Measurements from ENCODE around the gene IGFBP6. TPM values are rescaled to one million over a fixed set of nuclear protein-coding genes. Genes with fewer than 3 reads are reported as not detected.
A peak's percentile ranks its signal among the peaks of the same experiment; 100 is the strongest.
"Not testable (repeated sequence)": the region's sequence is repeated elsewhere in the genome, so short reads cannot be mapped to it uniquely, and the experiment has no call there.

IGFBP6 gene
- total RNA-seq, 2 experiments from 2014 or later: 2.0 to 2.3 TPM

DNA sequence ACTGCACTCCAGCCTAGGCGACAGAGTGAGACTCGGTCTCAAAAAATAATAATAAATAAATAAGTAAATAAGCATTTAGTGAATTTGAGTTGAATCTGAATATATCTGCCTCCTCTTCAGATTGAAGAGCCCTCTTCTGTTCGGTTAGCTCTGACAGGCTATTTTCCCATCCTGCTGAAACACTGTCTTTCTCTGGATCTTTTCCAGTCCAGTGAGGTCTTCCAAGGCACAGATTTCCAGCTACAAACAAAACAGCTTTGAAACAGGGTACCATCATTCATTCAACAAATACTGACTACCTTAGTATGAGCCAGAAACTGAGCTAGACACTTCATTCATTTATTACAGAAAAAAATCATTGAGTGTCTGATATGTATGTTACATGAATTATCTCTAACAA lies 11.1 kb upstream of the IGFBP6 start:
- POLR2A ChIA-PET: no interaction called here
- DNase-seq: no peak
- ATAC-seq (ENCODE audit: low read depth): no peak
- H3K9me3 Mint-ChIP-seq: no peaks in the 10 kb centered on the region
- H3K4me1 Mint-ChIP-seq: no peaks in the 10 kb centered on the region
- H3K4me3 Mint-ChIP-seq: no peak overlapping the region
- H3K27ac Mint-ChIP-seq: no peak overlapping the region
- no peaks in the 10 kb centered on the region for H3K36me3 Mint-ChIP-seq
- peaks cover 22% of the 10 kb centered on the region for H3K27me3 Mint-ChIP-seq

DNA sequence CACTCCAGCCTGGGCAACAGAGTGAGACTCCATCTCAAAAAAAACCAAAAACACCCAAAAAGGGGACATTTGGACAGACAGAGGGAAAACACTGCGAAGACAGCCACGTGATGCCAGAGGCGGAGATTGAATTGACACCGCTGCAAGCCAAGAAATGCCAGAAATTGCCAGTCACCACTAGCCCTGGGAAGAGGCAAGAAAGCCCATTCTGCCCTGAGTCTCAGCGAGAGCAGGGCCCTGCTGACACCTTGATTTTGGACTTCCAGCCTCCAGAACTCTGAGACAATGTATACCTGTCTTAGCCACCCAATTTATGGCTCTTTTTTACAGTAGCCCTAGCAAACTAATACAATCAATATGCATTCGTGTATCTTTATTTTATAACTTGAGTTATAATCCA lies 7.4 kb upstream of the IGFBP6 start:
- Mint-ChIP-seq H3K4me3 (no peak overlapping the region), H3K27ac (no peak overlapping the region), H3K4me1 (peaks cover 12% of the 10 kb centered on the region), H3K36me3 (no peaks in the 10 kb centered on the region), H3K27me3 (peaks cover 24% of the 10 kb centered on the region), H3K9me3 (no peaks in the 10 kb centered on the region)
- DNase-seq (no peak), ATAC-seq (ENCODE audit: low read depth) (no peak)
- POLR2A ChIA-PET: interaction anchor here (1.3 kb wide), 1 partner anchor 11 kb away, joined by 7 read pairs; the partner anchor contains the start of gene SPRYD3

DNA sequence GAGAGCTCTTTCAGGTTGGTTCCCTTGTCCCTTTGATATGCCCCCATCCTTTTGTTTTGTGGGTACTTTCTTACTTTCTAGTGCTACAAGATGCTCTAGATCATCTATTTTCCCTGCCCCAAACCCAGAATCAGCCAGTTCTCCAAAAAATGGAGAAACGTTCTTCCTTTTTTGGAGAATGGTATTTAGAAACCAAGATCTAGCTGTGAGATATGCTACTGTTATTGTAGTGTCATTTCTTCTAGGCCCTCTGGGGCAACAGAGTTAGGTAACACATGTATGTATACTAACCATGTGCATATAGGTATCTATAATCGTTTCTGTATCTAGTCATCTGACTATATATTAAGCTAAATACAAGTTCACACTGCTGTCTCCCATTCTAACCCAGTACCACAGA lies 6.9 kb upstream of the IGFBP6 start:
- no peaks in the 10 kb centered on the region for H3K36me3 Mint-ChIP-seq
- H3K4me1 Mint-ChIP-seq: peaks cover 12% of the 10 kb centered on the region
- POLR2A ChIA-PET: interaction anchor here (1.3 kb wide), 1 partner anchor 12 kb away, joined by 7 read pairs; the partner anchor contains the start of gene SPRYD3
- ATAC-seq (ENCODE audit: low read depth) (no peak), DNase-seq (no peak)
- no peak overlapping the region for H3K27ac Mint-ChIP-seq
- H3K27me3 Mint-ChIP-seq: peaks cover 22% of the 10 kb centered on the region
- no peaks in the 10 kb centered on the region for H3K9me3 Mint-ChIP-seq
- H3K4me3 Mint-ChIP-seq: no peak overlapping the region

DNA sequence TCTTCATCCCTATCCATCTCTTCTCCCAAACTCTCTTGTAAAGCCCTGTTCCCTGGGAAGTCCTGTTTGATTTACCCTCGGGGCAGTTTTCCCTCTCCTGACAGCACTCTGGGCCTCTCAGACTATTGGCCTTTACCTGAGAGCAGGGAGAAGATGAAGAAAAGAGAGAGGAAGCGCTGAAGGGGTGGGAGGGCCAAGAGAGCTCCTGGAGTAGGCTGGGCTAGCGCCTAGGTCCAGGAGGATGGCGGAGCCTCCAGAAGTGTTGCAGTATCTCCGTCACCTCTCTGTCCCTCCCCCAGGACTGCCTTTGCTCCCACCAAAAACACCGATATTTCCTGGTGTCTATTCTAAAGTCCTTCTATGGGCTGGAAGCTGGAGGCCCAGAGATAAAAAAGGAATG lies 5.7 kb upstream of the IGFBP6 start:
- no peak overlapping the region for H3K4me3 Mint-ChIP-seq
- no peaks in the 10 kb centered on the region for H3K9me3 Mint-ChIP-seq
- no peak overlapping the region for H3K27ac Mint-ChIP-seq
- no peak for ATAC-seq (ENCODE audit: low read depth)
- peaks cover 19% of the 10 kb centered on the region for H3K4me1 Mint-ChIP-seq
- POLR2A ChIA-PET: no interaction called here
- no peak for DNase-seq
- no peaks in the 10 kb centered on the region for H3K36me3 Mint-ChIP-seq
- H3K27me3 Mint-ChIP-seq: peaks cover 18% of the 10 kb centered on the region

DNA sequence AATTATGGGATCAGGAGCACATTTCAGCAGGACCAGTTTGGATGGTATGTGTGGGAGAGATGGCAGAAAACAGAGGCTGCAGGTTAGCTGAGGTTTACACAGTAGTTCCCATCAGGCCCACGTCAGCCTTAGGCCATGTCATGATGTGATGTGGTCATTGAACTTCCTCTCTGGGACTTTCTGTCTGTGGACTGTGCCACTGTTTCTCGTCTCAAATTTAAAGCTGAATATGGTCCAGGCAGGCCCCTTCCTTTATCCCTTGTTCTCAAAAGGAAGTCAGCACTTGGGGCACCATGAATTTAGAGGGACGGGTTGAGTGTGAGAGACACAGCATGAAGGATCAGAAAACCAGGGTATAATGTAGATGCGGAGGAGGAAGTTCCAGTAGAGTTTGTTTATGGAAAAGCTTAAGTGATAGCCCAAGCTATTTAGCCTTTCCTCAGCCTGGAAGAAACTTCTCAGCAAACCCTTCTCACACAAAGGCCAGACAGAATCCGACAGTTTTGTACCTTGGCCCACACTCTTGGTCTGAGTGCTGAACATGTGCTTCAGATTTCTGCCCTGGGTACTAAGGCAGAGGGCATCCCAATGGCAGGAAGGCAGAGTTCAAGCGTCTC lies 3.6 kb upstream of the IGFBP6 start:
- ATAC-seq (ENCODE audit: low read depth) (peak; percentile 25), DNase-seq (no peak)
- H3K27me3 Mint-ChIP-seq: peaks cover 12% of the 10 kb centered on the region
- peak overlapping the region; percentile 30 for H3K27ac Mint-ChIP-seq
- H3K4me3 Mint-ChIP-seq: no peak overlapping the region
- H3K4me1 Mint-ChIP-seq: peaks cover 33% of the 10 kb centered on the region
- no peaks in the 10 kb centered on the region for H3K9me3 Mint-ChIP-seq
- POLR2A ChIA-PET: interaction anchor here (0.6 to 1.8 kb wide), 2 partner anchors 11 to 15 kb away, joined by 4 to 7 read pairs; partner anchors contain the start of gene SPRYD3
- H3K36me3 Mint-ChIP-seq: no peaks in the 10 kb centered on the region

DNA sequence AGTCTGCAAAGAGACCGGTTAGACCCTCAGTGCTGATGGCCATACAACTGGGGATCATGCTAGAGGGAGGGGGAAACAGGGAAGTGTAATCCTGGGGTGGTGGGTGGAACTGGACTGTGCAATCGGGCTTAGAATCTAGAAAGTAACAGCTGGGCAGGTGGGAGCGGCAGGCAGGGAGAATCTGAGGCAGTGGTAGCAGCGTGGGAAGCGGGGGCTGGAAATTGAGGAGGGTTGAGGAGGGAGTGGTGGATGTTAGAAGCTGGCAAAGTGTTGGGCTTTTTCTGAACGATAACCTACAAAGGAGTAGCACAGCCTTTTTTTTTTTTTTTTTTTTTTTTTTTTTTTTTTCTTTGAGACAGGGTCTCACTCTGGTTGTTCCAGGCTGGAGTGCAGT lies 3.1 kb upstream of the IGFBP6 start:
- DNase-seq (peak; percentile 14), ATAC-seq (ENCODE audit: low read depth) (no peak)
- H3K4me3 Mint-ChIP-seq: no peak overlapping the region
- H3K4me1 Mint-ChIP-seq: peaks cover 38% of the 10 kb centered on the region
- no peaks in the 10 kb centered on the region for H3K36me3 Mint-ChIP-seq
- POLR2A ChIA-PET: interaction anchor here (0.6 to 1.8 kb wide), 3 partner anchors 15 to 229 kb away, joined by 3 to 7 read pairs (median 3); partner anchors contain the start of gene SPRYD3
- H3K27ac Mint-ChIP-seq: no peak overlapping the region
- no peaks in the 10 kb centered on the region for H3K9me3 Mint-ChIP-seq
- peaks cover 12% of the 10 kb centered on the region for H3K27me3 Mint-ChIP-seq

DNA sequence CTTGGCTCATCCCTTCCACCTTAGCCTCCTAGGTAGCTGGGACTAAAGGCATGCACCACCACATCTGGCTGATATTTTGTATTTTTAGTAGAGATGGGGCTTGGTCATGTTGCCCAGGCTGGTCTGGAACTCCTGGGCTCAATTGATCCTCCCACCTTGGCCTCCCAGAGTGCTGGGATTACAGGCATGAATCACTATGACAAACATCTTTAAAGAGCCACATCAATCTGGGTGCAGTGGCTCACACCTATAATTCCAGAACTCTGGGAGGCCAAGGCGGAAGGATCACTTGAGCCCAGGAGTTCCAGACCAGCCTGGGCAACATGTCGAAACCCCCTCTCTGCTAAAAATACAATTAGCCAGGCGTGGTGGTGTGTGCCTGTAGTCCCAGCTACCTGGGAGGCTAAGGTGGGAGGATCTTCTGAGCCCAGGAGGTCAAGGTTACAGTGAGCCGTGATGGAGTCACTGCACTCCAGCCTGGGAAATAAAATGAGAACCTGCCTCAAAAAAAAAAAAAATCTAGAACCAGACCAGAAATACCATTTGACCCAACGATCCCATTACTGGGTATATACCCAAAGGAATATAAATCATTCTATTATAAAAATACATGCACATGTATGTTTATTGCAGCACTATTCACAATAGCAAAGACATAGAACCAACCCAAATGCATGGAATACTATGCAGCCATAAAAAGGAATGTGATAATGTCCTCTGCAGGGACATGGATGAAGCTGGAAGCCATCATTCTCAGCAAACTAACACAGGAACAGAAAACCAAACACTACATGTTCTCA lies 2.5 kb upstream of the IGFBP6 start:
- not testable (repeated sequence) for H3K4me3 Mint-ChIP-seq; H3K27ac Mint-ChIP-seq; ATAC-seq (ENCODE audit: low read depth); H3K36me3 Mint-ChIP-seq; H3K9me3 Mint-ChIP-seq
- Mint-ChIP-seq H3K27me3 (peaks cover 12% of the 10 kb centered on the region), H3K4me1 (peaks cover 39% of the 10 kb centered on the region)
- POLR2A ChIA-PET: interaction anchor here (0.6 to 1.8 kb wide), 3 partner anchors 16 to 228 kb away, joined by 3 to 7 read pairs (median 3); partner anchors contain the start of gene SPRYD3
- DNase-seq: peak; percentile 15

DNA sequence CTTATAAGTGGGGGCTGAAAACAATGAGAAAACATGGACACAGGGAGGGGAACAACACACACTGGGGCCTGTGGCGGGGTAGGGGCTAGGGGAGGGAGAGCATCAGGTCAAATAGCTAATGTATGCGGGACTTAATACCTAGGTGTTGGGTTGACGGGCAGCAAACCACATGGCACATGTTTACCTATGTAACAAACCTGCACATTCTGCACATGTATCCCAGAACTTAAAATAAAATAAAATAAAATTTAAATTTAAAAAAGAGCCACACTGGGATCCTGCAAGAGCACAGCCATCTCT lies 1.9 kb upstream of the IGFBP6 start:
- not testable (repeated sequence) for H3K9me3 Mint-ChIP-seq; H3K27ac Mint-ChIP-seq; DNase-seq; ATAC-seq (ENCODE audit: low read depth); H3K4me3 Mint-ChIP-seq; H3K27me3 Mint-ChIP-seq; H3K36me3 Mint-ChIP-seq
- peaks cover 42% of the 10 kb centered on the region for H3K4me1 Mint-ChIP-seq
- POLR2A ChIA-PET: interaction anchor here (1.7 kb wide), 1 partner anchor 30 kb away, joined by 3 read pairs; no protein-coding TSS in a partner anchor

DNA sequence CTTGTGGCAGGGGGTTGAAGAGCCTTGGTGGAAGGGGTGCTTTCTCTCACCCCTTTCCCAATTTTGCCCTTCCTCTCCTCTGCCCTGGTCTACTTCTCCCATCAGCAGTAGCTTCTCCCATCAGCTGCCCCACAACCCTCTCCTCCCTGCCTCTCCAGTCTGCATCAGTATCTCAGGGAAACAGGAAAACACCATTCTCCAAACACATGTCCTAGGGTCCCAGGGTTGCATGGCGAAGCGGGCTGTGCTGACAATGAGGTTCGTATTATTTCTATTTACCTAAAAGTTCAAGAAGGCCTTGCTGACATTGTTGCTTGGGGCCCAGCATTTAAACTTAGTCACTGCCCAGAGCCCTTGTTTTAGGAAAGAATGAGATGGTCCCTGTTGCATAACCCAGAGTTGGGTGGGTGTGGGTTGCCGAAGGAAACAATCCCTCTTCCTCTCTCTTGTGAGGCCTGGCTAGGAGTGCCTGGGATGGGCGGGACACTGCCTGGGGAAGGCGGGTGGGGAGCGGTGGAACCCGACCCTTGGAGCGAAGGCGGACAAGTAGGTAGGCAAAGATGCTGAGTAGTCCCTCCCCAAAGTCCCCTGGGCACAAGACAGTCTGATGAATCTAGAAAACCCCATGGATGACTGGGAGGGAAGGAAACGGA lies 1.3 kb upstream of the IGFBP6 start:
- Mint-ChIP-seq H3K4me1 (peaks cover 47% of the 10 kb centered on the region), H3K27ac (peak overlapping the region; percentile 41), H3K36me3 (no peaks in the 10 kb centered on the region), H3K27me3 (peaks cover 5% of the 10 kb centered on the region), H3K9me3 (no peaks in the 10 kb centered on the region), H3K4me3 (peak overlapping the region; percentile 41)
- peak; percentile 29 for DNase-seq
- POLR2A ChIA-PET: interaction anchor here (1.7 kb wide), 1 partner anchor 30 kb away, joined by 3 read pairs; no protein-coding TSS in a partner anchor
- no peak for ATAC-seq (ENCODE audit: low read depth)

DNA sequence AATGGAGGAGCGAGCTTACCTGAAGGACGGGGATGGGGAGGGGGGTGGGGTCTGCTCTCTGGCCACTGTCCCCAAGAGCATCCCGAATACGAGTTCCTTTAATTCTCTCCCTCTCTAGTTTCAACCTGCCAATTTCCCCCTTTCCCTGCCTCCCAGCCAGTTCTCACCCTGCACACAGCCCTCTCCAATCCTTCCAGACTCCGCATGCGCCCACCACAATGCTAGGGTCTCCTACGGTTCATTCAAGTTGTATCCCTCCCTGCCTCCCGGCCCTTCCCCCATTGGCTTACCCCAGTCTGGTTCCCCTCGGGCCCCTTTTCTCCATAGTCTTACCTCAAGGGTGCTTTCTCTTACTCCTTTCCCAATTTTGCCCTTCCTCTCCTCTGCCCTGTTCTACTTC lies 708 bp upstream of the IGFBP6 start:
- Mint-ChIP-seq H3K4me3 (peak overlapping the region; percentile 80), H3K36me3 (no peaks in the 10 kb centered on the region), H3K27ac (peak overlapping the region; percentile 86), H3K4me1 (peaks cover 50% of the 10 kb centered on the region), H3K9me3 (no peaks in the 10 kb centered on the region), H3K27me3 (peaks cover 2% of the 10 kb centered on the region)
- ATAC-seq (ENCODE audit: low read depth) (no peak), DNase-seq (peak; percentile 16)
- POLR2A ChIA-PET: interaction anchor here (3.2 kb wide), 1 partner anchor 17 kb away, joined by 28 read pairs; the partner anchor contains the start of gene SPRYD3

DNA sequence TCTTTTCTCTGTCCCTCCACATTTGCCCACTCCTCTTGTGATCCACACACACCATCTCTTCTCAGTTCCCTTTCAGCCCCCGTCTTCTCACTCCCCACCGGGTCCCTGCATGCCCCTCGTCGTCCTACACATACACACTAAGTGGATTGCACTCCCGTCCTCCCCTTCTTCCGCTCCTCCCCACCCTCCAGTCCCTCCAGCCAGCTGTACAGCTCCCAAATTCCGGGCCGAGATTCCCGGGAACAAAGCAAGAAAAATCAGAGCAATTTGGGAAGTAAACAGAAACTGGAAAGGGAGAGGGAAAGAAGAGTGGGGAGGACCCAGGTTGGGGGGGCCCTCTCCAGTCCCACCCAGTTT lies 282 bp upstream of the IGFBP6 start:
- peak overlapping the region; percentile 86 for H3K27ac Mint-ChIP-seq
- peak overlapping the region; percentile 80 for H3K4me3 Mint-ChIP-seq
- no peaks in the 10 kb centered on the region for H3K9me3 Mint-ChIP-seq
- ATAC-seq (ENCODE audit: low read depth) (no peak), DNase-seq (peak; percentile 25)
- H3K27me3 Mint-ChIP-seq: peaks cover 2% of the 10 kb centered on the region
- no peaks in the 10 kb centered on the region for H3K36me3 Mint-ChIP-seq
- peaks cover 54% of the 10 kb centered on the region for H3K4me1 Mint-ChIP-seq
- POLR2A ChIA-PET: interaction anchor here (3.2 to 3.4 kb wide), 2 partner anchors 18 to 31 kb away, joined by 25 to 28 read pairs; partner anchors contain the start of gene SPRYD3

DNA sequence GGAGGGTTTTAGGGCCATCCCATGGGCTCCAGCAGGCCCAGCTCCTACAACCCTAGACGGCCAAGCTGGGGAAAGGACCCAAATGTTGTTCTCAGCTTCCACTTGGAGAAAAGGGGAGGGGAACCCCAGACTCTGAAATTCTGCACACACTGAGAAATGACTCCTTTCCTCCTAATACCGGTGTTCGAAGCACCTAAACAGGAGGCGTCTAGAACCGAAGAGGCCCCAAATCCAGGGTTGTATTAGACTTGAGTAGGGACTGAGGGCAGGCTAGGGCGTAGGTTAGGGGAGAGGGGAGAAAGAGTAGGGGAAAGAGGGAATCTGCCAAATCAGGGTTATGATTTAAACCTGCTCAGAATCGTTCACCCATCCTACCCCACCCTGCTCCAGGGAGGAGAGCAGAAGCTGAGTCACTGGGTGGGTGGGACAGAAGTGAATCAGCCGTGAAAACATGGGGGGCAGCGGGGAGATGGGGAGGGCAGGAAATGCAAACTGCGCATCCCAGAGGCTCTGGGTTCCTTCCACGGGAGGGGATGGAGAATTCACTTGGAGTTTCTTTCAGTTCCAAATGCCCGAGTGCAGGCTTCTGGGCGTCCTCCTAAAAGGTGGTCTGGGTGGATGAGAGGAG lies 1.0 kb downstream of the IGFBP6 start:
- peaks cover 2% of the 10 kb centered on the region for H3K27me3 Mint-ChIP-seq
- no peak for ATAC-seq (ENCODE audit: low read depth)
- peak overlapping the region; percentile 92 for H3K27ac Mint-ChIP-seq
- peak; percentile 30 for DNase-seq
- H3K9me3 Mint-ChIP-seq: no peaks in the 10 kb centered on the region
- H3K36me3 Mint-ChIP-seq: no peaks in the 10 kb centered on the region
- peak overlapping the region; percentile 80 for H3K4me3 Mint-ChIP-seq
- H3K4me1 Mint-ChIP-seq: peaks cover 63% of the 10 kb centered on the region
- POLR2A ChIA-PET: interaction anchor here (0.5 to 3.4 kb wide), 7 partner anchors 19 to 202 kb away, joined by 3 to 28 read pairs (median 5); partner anchors contain the start of genes EIF4B and SPRYD3
